CD4-positive, alpha-beta T cell (primary cell): ENCODE measurements around the gene PSD. TPM values are rescaled to one million over a fixed set of nuclear protein-coding genes. Genes with fewer than 3 reads are reported as not detected.

Experiments used
- ATAC-seq: fragments of 200-7000 bp; cut with Tn5 transposase; one replicate; pipeline ENCODE4 v1.10.0; 2022; ENCODE audit warnings: mild to moderate bottlenecking; ENCODE audit not compliant: poor library complexity
- CTCF ChIA-PET: fragments of 350-600 bp; sonication (Branson Sonifier 250); formaldehyde crosslinking; loops from one replicate; lab custom pipeline; 2021; ENCODE audit warnings: antibody characterized with exemption, inconsistent platforms; lab: Charles Lee
- POLR2A ChIA-PET: fragments of 350-600 bp; sonication (Branson Sonifier 250); formaldehyde crosslinking; loops from one replicate; lab custom pipeline; 2021; ENCODE audit warnings: antibody characterized with exemption, inconsistent platforms; lab: Charles Lee
- DNase-seq, 14 experiments: peaks; one replicate each; pipeline ENCODE4 v3.0.0-alpha.2; 2013 to 2020; ENCODE audit warnings: mixed read lengths in 2 of 14
- H3K27ac ChIP-seq, 2 donors: one replicate each; pipeline versions ENCODE4 v1.5.1 to v1.7.0; 2013; ENCODE audit warnings: low read length in 2 of 2, low read depth in 1 of 2, mild to moderate bottlenecking in 1 of 2
- H3K27me3 ChIP-seq, 2 experiments: 1 replicate in 1 of 2; 2 replicates in 1 of 2; pipeline versions ENCODE4 v1.6.1 to v1.7.0; 2013; ENCODE audit warnings: low read length in 2 of 2, control low read depth in 1 of 2, mild to moderate bottlenecking in 1 of 2, moderate library complexity in 1 of 2; ENCODE audit not compliant: insufficient read depth in 2 of 2, control insufficient read depth in 1 of 2
- H3K36me3 ChIP-seq: one replicate; pipeline ENCODE4 v1.6.1; 2013; ENCODE audit warnings: low read length, control low read depth; ENCODE audit not compliant: insufficient read depth
- H3K4me1 ChIP-seq: one replicate; pipeline ENCODE4 v1.6.1; 2013; ENCODE audit warnings: low read length, control low read depth; ENCODE audit not compliant: insufficient read depth
- H3K4me3 ChIP-seq: one replicate; pipeline ENCODE4 v1.5.1; 2013; ENCODE audit warnings: mild to moderate bottlenecking, low read length, moderate library complexity
- H3K9me3 ChIP-seq, 2 experiments: 1 replicate in 1 of 2; 2 replicates in 1 of 2; pipeline versions ENCODE4 v1.6.1 to v1.7.0; 2013; ENCODE audit warnings: low read length in 2 of 2, mild to moderate bottlenecking in 2 of 2, control low read depth in 1 of 2, moderate library complexity in 1 of 2; ENCODE audit not compliant: control insufficient read depth in 1 of 2, insufficient read depth in 1 of 2
- H3K27ac Mint-ChIP-seq: one replicate; pipeline ENCODE4 v1.8.0; 2020; ENCODE audit warnings: mixed read lengths
- H3K27me3 Mint-ChIP-seq: one replicate; pipeline ENCODE4 v1.8.0; 2021; ENCODE audit warnings: mixed read lengths
- H3K36me3 Mint-ChIP-seq: one replicate; pipeline ENCODE4 v1.8.0; 2021; ENCODE audit warnings: low read depth, mixed read lengths
- H3K4me1 Mint-ChIP-seq: one replicate; pipeline ENCODE4 v1.8.0; 2021; ENCODE audit warnings: low read depth, mixed read lengths
- H3K4me3 Mint-ChIP-seq: one replicate; pipeline ENCODE4 v1.8.0; 2020; ENCODE audit warnings: mild to moderate bottlenecking, mixed read lengths
- H3K9me3 Mint-ChIP-seq: one replicate; pipeline ENCODE4 v1.8.0; 2020; ENCODE audit warnings: mixed read lengths
- intact Hi-C, 2 experiments: fragments of 100-400 bp; cut with DNase I in 1 of 2; cut with micrococcal nuclease in 1 of 2; formaldehyde crosslinking; loops; one replicate each; pipeline versions ENCODE4 v1.15.1 to v1.9.0; 2023 to 2025; cut with DNase I, micrococcal nuclease
- total RNA-seq, 174 experiments: library from RNA in 2 of 174; stranded (reverse) in 2 of 174; gene quantifications; one replicate each; pipeline ENCODE4 v1.2.3 and lab custom pipeline; 2021 to 2026
- TF ChIP-seq, protein P1 (sequence below): fragments of 200-600 bp; IDR thresholded peaks from one replicate; pipeline ENCODE4 v1.8.0; 2022; ENCODE audit warnings: antibody characterized with exemption, mild to moderate bottlenecking

The PSD gene
- total RNA-seq, 2 experiments from 2014 or later: 16.7 to 17.8 TPM

DNA sequence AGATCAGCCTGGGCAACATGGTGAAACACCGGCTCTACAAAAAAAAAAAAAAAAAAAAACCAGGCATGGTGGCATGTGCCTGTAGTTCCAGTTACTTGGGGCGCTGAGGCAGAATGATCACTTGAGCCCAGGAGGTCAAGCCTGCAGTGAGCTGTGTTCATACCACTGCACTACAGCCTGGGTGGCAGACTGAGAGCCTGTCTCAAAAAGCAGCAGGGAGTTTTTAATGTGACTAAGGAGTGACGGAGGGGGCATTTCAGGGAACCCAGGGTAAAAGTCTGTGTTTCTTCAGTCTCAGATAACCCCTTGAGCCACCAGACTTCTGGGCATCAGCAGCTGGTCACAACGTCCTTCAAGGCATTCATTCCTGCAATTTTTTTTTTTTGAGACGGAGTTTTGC is 34.9 kb upstream of the PSD start:
- Histone ChIP-seq H3K27me3 (no peaks in the 10 kb centered on the region), H3K27ac (peak overlapping the region in 1 of 2 donors; percentile 7), H3K4me3 (no peak overlapping the region), H3K4me1 (peaks cover 41% of the 10 kb centered on the region), H3K9me3 (no peaks in the 10 kb centered on the region), H3K36me3 (peaks cover 16% of the 10 kb centered on the region)
- peaks cover 32% of the 10 kb centered on the region for H3K36me3 Mint-ChIP-seq
- no peak overlapping the region for H3K27ac Mint-ChIP-seq
- no peak for ATAC-seq
- DNase-seq: peak in 2 of 14 experiments; percentile 41 to 53
- ChIA-PET POLR2A (interaction anchor here (1.1 to 6.8 kb wide), 3 partner anchors 8 to 221 kb away, joined by 4 to 131 read pairs (median 90); partner anchors contain the start of gene CUEDC2), CTCF (interaction anchor here (0.7 to 1.3 kb wide), 2 partner anchors 31 to 146 kb away, joined by 3 read pairs; no protein-coding TSS in a partner anchor)
- intact Hi-C loops: loop anchor here in 1 of 2 experiments (5.0 kb wide), 1 partner anchor 49 kb away; the partner anchor contains the start of genes ACTR1A and SUFU
- H3K27me3 Mint-ChIP-seq: no peaks in the 10 kb centered on the region
- H3K4me1 Mint-ChIP-seq: peaks cover 26% of the 10 kb centered on the region
- H3K4me3 Mint-ChIP-seq: no peak overlapping the region
- H3K9me3 Mint-ChIP-seq: no peaks in the 10 kb centered on the region
- TF ChIP-seq, protein P1, sequence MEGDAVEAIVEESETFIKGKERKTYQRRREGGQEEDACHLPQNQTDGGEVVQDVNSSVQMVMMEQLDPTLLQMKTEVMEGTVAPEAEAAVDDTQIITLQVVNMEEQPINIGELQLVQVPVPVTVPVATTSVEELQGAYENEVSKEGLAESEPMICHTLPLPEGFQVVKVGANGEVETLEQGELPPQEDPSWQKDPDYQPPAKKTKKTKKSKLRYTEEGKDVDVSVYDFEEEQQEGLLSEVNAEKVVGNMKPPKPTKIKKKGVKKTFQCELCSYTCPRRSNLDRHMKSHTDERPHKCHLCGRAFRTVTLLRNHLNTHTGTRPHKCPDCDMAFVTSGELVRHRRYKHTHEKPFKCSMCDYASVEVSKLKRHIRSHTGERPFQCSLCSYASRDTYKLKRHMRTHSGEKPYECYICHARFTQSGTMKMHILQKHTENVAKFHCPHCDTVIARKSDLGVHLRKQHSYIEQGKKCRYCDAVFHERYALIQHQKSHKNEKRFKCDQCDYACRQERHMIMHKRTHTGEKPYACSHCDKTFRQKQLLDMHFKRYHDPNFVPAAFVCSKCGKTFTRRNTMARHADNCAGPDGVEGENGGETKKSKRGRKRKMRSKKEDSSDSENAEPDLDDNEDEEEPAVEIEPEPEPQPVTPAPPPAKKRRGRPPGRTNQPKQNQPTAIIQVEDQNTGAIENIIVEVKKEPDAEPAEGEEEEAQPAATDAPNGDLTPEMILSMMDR: no peak

- ChIA-PET POLR2A (interaction anchor here (1.1 to 6.8 kb wide), 3 partner anchors 8 to 222 kb away, joined by 4 to 131 read pairs (median 90); partner anchors contain the start of gene CUEDC2), CTCF (interaction anchor here (1.3 to 4.1 kb wide), 2 partner anchors 8 to 30 kb away, joined by 3 to 19 read pairs; no protein-coding TSS in a partner anchor)
- no peaks in the 10 kb centered on the region for H3K27me3 ChIP-seq
- DNase-seq (peak in 4 of 14 experiments; percentile 26 to 78 (median 65)), ATAC-seq (no peak)
- H3K4me1 ChIP-seq: peaks cover 41% of the 10 kb centered on the region
- Mint-ChIP-seq H3K9me3 (no peaks in the 10 kb centered on the region), H3K27ac (peak overlapping the region; percentile 77), H3K4me3 (peak overlapping the region; percentile 85), H3K36me3 (peaks cover 32% of the 10 kb centered on the region), H3K27me3 (no peaks in the 10 kb centered on the region), H3K4me1 (peaks cover 26% of the 10 kb centered on the region)
- TF ChIP-seq, protein P1: no peak
- intact Hi-C loops: loop anchor here in 1 of 2 experiments (5.0 kb wide), 1 partner anchor 49 kb away; the partner anchor contains the start of genes ACTR1A and SUFU
- no peak overlapping the region for H3K4me3 ChIP-seq
- H3K27ac ChIP-seq: peak overlapping the region in 1 of 2 donors; percentile 25
- no peaks in the 10 kb centered on the region for H3K9me3 ChIP-seq
- peaks cover 16% of the 10 kb centered on the region for H3K36me3 ChIP-seq
Measured at GRCh38 chr10:102452672-102453340, 34.2 kb upstream of the PSD start.

DNA sequence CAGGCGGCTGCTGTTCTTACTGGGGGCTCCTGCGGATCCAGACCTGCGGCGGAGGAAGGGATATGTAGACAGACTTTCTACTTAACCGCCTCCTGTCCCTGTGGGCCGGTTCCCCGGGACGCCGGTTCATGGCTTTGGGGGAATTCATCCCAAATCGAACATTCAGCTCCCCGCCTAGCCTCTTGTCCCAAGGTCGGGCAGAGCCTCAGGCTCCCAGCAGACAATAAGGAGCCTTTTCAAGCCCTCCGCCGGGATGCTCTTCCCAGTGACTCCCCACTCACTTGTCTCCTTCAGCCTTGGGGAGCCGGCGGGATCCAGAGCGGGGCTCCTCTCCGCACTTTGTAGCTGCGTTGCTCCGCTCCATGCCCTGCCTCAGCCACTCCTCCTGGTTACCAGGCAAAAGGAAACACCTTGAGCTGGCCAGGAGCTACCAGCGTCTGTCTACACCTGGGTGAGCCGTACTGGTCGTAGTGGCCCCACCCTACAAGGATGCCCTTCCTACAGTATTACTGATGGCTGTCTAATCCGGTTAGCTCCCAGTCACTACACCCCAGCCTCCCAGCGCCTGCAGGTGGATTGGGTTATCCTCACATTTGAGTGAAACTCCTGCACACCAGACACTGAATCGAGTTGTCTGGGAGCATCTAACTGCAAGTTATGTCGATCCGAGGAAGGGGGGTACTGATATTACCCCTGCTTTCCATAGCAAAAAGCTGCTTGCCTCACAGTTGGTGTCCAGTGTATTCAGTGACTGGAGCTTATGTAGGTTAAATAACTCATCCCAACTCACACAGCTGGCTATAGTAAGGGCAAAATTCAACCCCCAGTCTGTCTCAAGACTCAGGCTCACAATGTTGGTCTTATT is 32.8 kb upstream of the PSD start, which contains the start of gene C10orf95:
Gene C10orf95, minus strand, starts transcription at position 439 of the 865 bp plus-strand sequence. CDS start 450 bp downstream, outside the sequence.
- POLR2A ChIA-PET: interaction anchor here (0.6 to 6.8 kb wide), 23 partner anchors 9 to 1453 kb away, joined by 3 to 131 read pairs (median 6); partner anchors contain the start of genes ACTR1A, CUEDC2, FBXL15 and GBF1

More for the DNA sequence above, 32.8 kb upstream of the PSD start, which contains the start of gene C10orf95:
- CTCF ChIA-PET: interaction anchor here (1.2 to 4.1 kb wide), 6 partner anchors 10 to 222 kb away, joined by 3 to 19 read pairs (median 7); partner anchors contain the start of gene FBXL15
- Mint-ChIP-seq H3K9me3 (no peaks in the 10 kb centered on the region), H3K36me3 (peaks cover 32% of the 10 kb centered on the region), H3K4me1 (peaks cover 21% of the 10 kb centered on the region), H3K4me3 (peak within 1 kb of the TSS; percentile 94), H3K27me3 (no peaks in the 10 kb centered on the region), H3K27ac (peak within 1 kb of the TSS; percentile 78)
- DNase-seq: peak in 1 of 14 experiments; percentile 41
- H3K4me3 ChIP-seq: peak within 1 kb of the TSS; percentile 70
- TF ChIP-seq, protein P1: no peak
- no peaks in the 10 kb centered on the region for H3K9me3 ChIP-seq
- peak within 1 kb of the TSS; percentile 56 to 60 for H3K27ac ChIP-seq
- no peak for ATAC-seq
- intact Hi-C loops: loop anchor here (1.0 to 5.0 kb wide), 3 partner anchors 9 to 51 kb away; partner anchors contain the start of genes ACTR1A (in 1 of the 2), CUEDC2 (in 1 of the 2) and SUFU (in 1 of the 2)
- H3K27me3 ChIP-seq: no peaks in the 10 kb centered on the region
- H3K36me3 ChIP-seq: peaks cover 15% of the 10 kb centered on the region
- H3K4me1 ChIP-seq: peaks cover 41% of the 10 kb centered on the region
